GM21447 (cell line): ENCODE results near the gene NBR1.
"Not testable (repeated sequence)": the region's sequence is repeated elsewhere in the genome, so short reads cannot be mapped to it uniquely, and the experiment has no call there.

Experiments used
- ATAC-seq: cut with Tn5 transposase; IDR thresholded peaks from one replicate; pipeline ENCODE4 v1.9.1; 2021; ENCODE audit not compliant: unreplicated experiment

Gene NBR1

GRCh38 chr17:43213545-43213944 is 42.5 kb downstream of the NBR1 start:
- ATAC-seq: no peak

- no peak for ATAC-seq
Measured at GRCh38 chr17:43215341-43215740, 44.3 kb downstream of the NBR1 start.

GRCh38 chr17:43216369-43216761 is 45.4 kb downstream of the NBR1 start:
- ATAC-seq: no peak

- no peak for ATAC-seq
Measured at GRCh38 chr17:43216762-43217613, 46.0 kb downstream of the NBR1 start.

- no peak for ATAC-seq
Measured at GRCh38 chr17:43217614-43218087, 46.6 kb downstream of the NBR1 start.

- no peak for ATAC-seq
Measured at GRCh38 chr17:43219001-43219400, 48.0 kb downstream of the NBR1 start.

GRCh38 chr17:43219746-43220380 is 48.8 kb downstream of the NBR1 start:
- ATAC-seq: no peak

- ATAC-seq: no peak
Measured at GRCh38 chr17:43220511-43221125, 49.6 kb downstream of the NBR1 start.

- no peak for ATAC-seq
Measured at GRCh38 chr17:43224146-43224705, 53.2 kb downstream of the NBR1 start.

GRCh38 chr17:43226393-43226792 is 55.4 kb downstream of the NBR1 start:
- no peak for ATAC-seq

GRCh38 chr17:43228020-43228782 is 57.2 kb downstream of the NBR1 start, which contains the start of gene CCDC200:
Gene CCDC200 (minus strand): TSS chr17:43228623. CDS start chr17:43228554, 69 bp downstream.
- ATAC-seq: not testable (repeated sequence)

- ATAC-seq: not testable (repeated sequence)
Measured at GRCh38 chr17:43231205-43232020, 60.4 kb downstream of the NBR1 start.

- not testable (repeated sequence) for ATAC-seq
Measured at GRCh38 chr17:43232021-43232699, 61.1 kb downstream of the NBR1 start.

- ATAC-seq: not testable (repeated sequence)
Measured at GRCh38 chr17:43233263-43233662, 62.2 kb downstream of the NBR1 start.

GRCh38 chr17:43233877-43234276 is 62.9 kb downstream of the NBR1 start, which contains the start of gene RNU2-1:
Gene RNU2-1 (minus strand): TSS chr17:43233977.
- ATAC-seq: not testable (repeated sequence)

GRCh38 chr17:43239597-43239996 is 68.6 kb downstream of the NBR1 start:
- not testable (repeated sequence) for ATAC-seq

GRCh38 chr17:43240596-43241352 is 69.8 kb downstream of the NBR1 start:
- not testable (repeated sequence) for ATAC-seq

GRCh38 chr17:43246456-43246855 is 75.4 kb downstream of the NBR1 start:
- ATAC-seq: not testable (repeated sequence)
